ENCODE data around the gene ATCAY. TPM values are rescaled to one million over a fixed set of nuclear protein-coding genes. Genes with fewer than 3 reads are reported as not detected.

The ATCAY gene
- total and polyA plus RNA-seq, 7 donors, result 1.5 to 3.8 (median 2.1) TPM; not detected in 2

GRCh38 chr19:3862826-3863500, 17.5 kb upstream of the ATCAY start:
- no peak overlapping the region for H3K4me3 ChIP-seq
- intact Hi-C loops (cut with DNase I), result no loop called here
- TF ChIP-seq POLR2A (IDR thresholded peaks at IDR 0.05), result no peak
- TF ChIP-seq, protein P1, sequence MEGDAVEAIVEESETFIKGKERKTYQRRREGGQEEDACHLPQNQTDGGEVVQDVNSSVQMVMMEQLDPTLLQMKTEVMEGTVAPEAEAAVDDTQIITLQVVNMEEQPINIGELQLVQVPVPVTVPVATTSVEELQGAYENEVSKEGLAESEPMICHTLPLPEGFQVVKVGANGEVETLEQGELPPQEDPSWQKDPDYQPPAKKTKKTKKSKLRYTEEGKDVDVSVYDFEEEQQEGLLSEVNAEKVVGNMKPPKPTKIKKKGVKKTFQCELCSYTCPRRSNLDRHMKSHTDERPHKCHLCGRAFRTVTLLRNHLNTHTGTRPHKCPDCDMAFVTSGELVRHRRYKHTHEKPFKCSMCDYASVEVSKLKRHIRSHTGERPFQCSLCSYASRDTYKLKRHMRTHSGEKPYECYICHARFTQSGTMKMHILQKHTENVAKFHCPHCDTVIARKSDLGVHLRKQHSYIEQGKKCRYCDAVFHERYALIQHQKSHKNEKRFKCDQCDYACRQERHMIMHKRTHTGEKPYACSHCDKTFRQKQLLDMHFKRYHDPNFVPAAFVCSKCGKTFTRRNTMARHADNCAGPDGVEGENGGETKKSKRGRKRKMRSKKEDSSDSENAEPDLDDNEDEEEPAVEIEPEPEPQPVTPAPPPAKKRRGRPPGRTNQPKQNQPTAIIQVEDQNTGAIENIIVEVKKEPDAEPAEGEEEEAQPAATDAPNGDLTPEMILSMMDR (IDR thresholded peaks at IDR 0.05), result no peak
- no peak for TF ChIP-seq POLR2AphosphoS5 (IDR thresholded peaks at IDR 0.05)
- no peak for TF ChIP-seq EP300 (IDR thresholded peaks at IDR 0.05)
- no peaks in the 10 kb centered on the region for H3K4me1 ChIP-seq
- peaks cover 3 to 19% (median 12%) of the 10 kb centered on the region in 3 donors for H3K27me3 ChIP-seq
- H3K27ac ChIP-seq, result no peak overlapping the region
- H3K9me3 ChIP-seq, result no peaks in the 10 kb centered on the region
- no peak for DNase-seq
- 58 to 76% methylated on average over 25 of the region's 25 CpGs for WGBS, 2 donors
- no peaks in the 10 kb centered on the region for H3K36me3 ChIP-seq

DNA sequence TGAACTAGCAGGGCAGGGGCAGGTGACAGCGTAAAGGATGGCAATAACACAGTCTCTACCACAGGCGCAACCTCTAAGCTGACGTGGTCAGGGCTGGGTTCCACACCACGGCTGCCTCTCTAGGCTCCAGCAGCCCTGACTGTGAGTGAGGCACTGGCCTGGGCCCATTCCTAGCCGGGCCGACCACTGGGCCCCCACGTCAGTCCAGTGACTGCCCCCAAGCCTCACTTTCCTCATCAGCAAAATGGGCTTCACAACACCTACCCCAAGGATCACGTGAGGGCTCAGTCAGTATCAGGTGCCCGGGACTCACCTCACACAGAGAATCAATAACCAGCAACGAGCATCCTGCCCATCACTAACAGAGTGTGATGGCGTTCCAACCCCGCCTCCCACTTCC, 16.8 kb upstream of the ATCAY start:
- Histone ChIP-seq H3K27me3 (peaks cover 9 to 26% (median 18%) of the 10 kb centered on the region in 3 donors), H3K27ac (no peak overlapping the region), H3K36me3 (no peaks in the 10 kb centered on the region), H3K4me3 (no peak overlapping the region), H3K4me1 (peaks cover 0 to 2% (median 2%) of the 10 kb centered on the region in 4 donors), H3K9me3 (peaks cover 0 to 1% (median 0%) of the 10 kb centered on the region in 4 donors)
- no peak for DNase-seq
- 64 to 76% methylated on average over 12 of the region's 12 CpGs for WGBS, 2 donors
- TF ChIP-seq POLR2AphosphoS5 (IDR thresholded peaks at IDR 0.05), result no peak
- TF ChIP-seq EP300 (IDR thresholded peaks at IDR 0.05), result no peak
- TF ChIP-seq POLR2A (IDR thresholded peaks at IDR 0.05), result no peak
- TF ChIP-seq, protein P1 (IDR thresholded peaks at IDR 0.05), result no peak
- intact Hi-C loops (cut with DNase I), result no loop called here

- TF ChIP-seq POLR2A (IDR thresholded peaks at IDR 0.05) (no peak), EP300 (IDR thresholded peaks at IDR 0.05) (no peak), POLR2AphosphoS5 (IDR thresholded peaks at IDR 0.05) (no peak)
- TF ChIP-seq, protein P1 (IDR thresholded peaks at IDR 0.05), result no peak
- Histone ChIP-seq H3K4me3 (no peak overlapping the region), H3K9me3 (peaks cover 0 to 9% (median 2%) of the 10 kb centered on the region in 4 donors), H3K27ac (no peak overlapping the region), H3K27me3 (peaks cover 21 to 55% (median 39%) of the 10 kb centered on the region in 3 donors), H3K36me3 (no peaks in the 10 kb centered on the region), H3K4me1 (peaks cover 0 to 9% (median 7%) of the 10 kb centered on the region in 4 donors)
- intact Hi-C loops (cut with DNase I), result no loop called here
- WGBS, 2 donors, result 54 to 61% methylated on average over 14 of the region's 14 CpGs
- no peak for DNase-seq
Measured at GRCh38 chr19:3866910-3867638, 13.4 kb upstream of the ATCAY start.

GRCh38 chr19:3867971-3868769, 12.3 kb upstream of the ATCAY start:
- H3K9me3 ChIP-seq, result peaks cover 0 to 9% (median 2%) of the 10 kb centered on the region in 4 donors
- intact Hi-C loops (cut with DNase I), result no loop called here
- no peak for DNase-seq
- H3K27me3 ChIP-seq, result peaks cover 21 to 55% (median 39%) of the 10 kb centered on the region in 3 donors
- H3K4me1 ChIP-seq, result peaks cover 0 to 9% (median 7%) of the 10 kb centered on the region in 4 donors
- no peak overlapping the region for H3K27ac ChIP-seq
- TF ChIP-seq POLR2AphosphoS5 (IDR thresholded peaks at IDR 0.05) (no peak), EP300 (IDR thresholded peaks at IDR 0.05) (no peak), POLR2A (IDR thresholded peaks at IDR 0.05) (no peak)
- TF ChIP-seq, protein P1 (IDR thresholded peaks at IDR 0.05), result no peak
- H3K4me3 ChIP-seq, result no peak overlapping the region
- no peaks in the 10 kb centered on the region for H3K36me3 ChIP-seq
- 12 to 19% methylated on average over 30 of the region's 30 CpGs for WGBS, 2 donors
